HEK293 (cell line): ENCODE results near the gene TRAF4.
A peak's percentile ranks its signal among the peaks of the same experiment; 100 is the strongest.

Source experiments
- CTCF ChIA-PET: fragments of 350-600 bp; formaldehyde crosslinking; extraction: SDS; loops from one replicate; lab custom pipeline; 2021; ENCODE audit warnings: antibody characterized with exemption; lab: Yijun Ruan, JAX
- POLR2A ChIA-PET: fragments of 300-600 bp; formaldehyde crosslinking; extraction: SDS; loops from one replicate; lab custom pipeline; 2020; ENCODE audit warnings: antibody characterized with exemption, inconsistent platforms; lab: Yijun Ruan, JAX
- H3K27ac ChIP-seq: fragments of 200-500 bp; sonication (Bioruptor generic); 2 replicates; pipeline ENCODE4 v1.5.1; 2014; ENCODE audit warnings: low read depth, low read length, control low read depth, inconsistent platforms; ENCODE audit errors: extremely low read depth
- H3K36me3 ChIP-seq, 2 experiments: fragments of 200-500 bp in 1 of 2; sonication (Bioruptor generic) in 1 of 2; 1 replicate in 1 of 2; 2 replicates in 1 of 2; pipeline ENCODE4 v1.5.1; 2014 to 2017; ENCODE audit warnings: inconsistent platforms in 2 of 2, low read length in 2 of 2; ENCODE audit not compliant: control insufficient read depth in 2 of 2, insufficient read depth in 1 of 2
- H3K4me1 ChIP-seq: fragments of 200-500 bp; sonication (Bioruptor generic); 2 replicates; pipeline ENCODE4 v1.5.1; 2014; ENCODE audit warnings: mild to moderate bottlenecking, low read length, inconsistent platforms; ENCODE audit not compliant: control insufficient read depth, insufficient read depth
- H3K4me3 ChIP-seq: 2 replicates; pipeline ENCODE4 v1.5.1; 2011; ENCODE audit warnings: low read depth, mild to moderate bottlenecking, control low read depth, low read length, moderate library complexity
- H3K9me3 ChIP-seq: fragments of 200-500 bp; sonication (Bioruptor generic); 2 replicates; pipeline ENCODE4 v1.5.1; 2014; ENCODE audit warnings: low read depth, low read length, inconsistent platforms; ENCODE audit not compliant: control insufficient read depth, insufficient read depth
- ELK4 ChIP-seq: IDR thresholded peaks from 2 replicates; pipeline ENCODE4 v1.6.1; 2011; ENCODE audit warnings: mild to moderate bottlenecking, low read depth, low read length, borderline replicate concordance
- FEZF1 ChIP-seq: fragments of 450-650 bp; formaldehyde crosslinking; IDR thresholded peaks from 2 replicates; pipeline ENCODE4 v1.5.1; 2016; ENCODE audit warnings: missing biosample characterization, missing genetic modification characterization
- GLI4 ChIP-seq: fragments of 450-650 bp; formaldehyde crosslinking; IDR thresholded peaks from 2 replicates; pipeline ENCODE4 v1.5.1; 2016; ENCODE audit warnings: missing biosample characterization, missing genetic modification characterization
- HOXC10 ChIP-seq: sonication (generic); formaldehyde crosslinking; IDR thresholded peaks from 2 replicates; pipeline ENCODE4 v1.8.1; 2023; ENCODE audit warnings: mild to moderate bottlenecking, missing genetic modification reagents
- KLF1 ChIP-seq: fragments of 450-650 bp; formaldehyde crosslinking; IDR thresholded peaks from 2 replicates; pipeline ENCODE4 v1.5.1; 2016; ENCODE audit warnings: missing biosample characterization, missing genetic modification characterization
- KLF8 ChIP-seq: fragments of 450-650 bp; formaldehyde crosslinking; IDR thresholded peaks from 2 replicates; pipeline ENCODE4 v1.5.1; 2016; ENCODE audit warnings: missing biosample characterization, missing genetic modification characterization
- MEIS1 ChIP-seq: sonication (generic); formaldehyde crosslinking; IDR thresholded peaks from 2 replicates; pipeline ENCODE4 v1.8.1; 2022; ENCODE audit warnings: missing genetic modification reagents, mild to moderate bottlenecking, borderline replicate concordance
- SP2 ChIP-seq: fragments of 450-650 bp; formaldehyde crosslinking; IDR thresholded peaks from 2 replicates; pipeline ENCODE4 v1.5.1; 2016; ENCODE audit warnings: missing biosample characterization, missing genetic modification characterization
- TSHZ1 ChIP-seq: fragments of 450-650 bp; formaldehyde crosslinking; IDR thresholded peaks from 2 replicates; pipeline ENCODE4 v1.5.1; 2016; ENCODE audit warnings: missing biosample characterization, missing genetic modification characterization, borderline replicate concordance
- ZBTB17 ChIP-seq: fragments of 450-650 bp; formaldehyde crosslinking; IDR thresholded peaks from 2 replicates; pipeline ENCODE4 v1.5.1; 2016; ENCODE audit warnings: missing biosample characterization, missing genetic modification characterization
- ZNF146 ChIP-seq: fragments of 450-650 bp; formaldehyde crosslinking; IDR thresholded peaks from 2 replicates; pipeline ENCODE4 v1.5.1; 2016; ENCODE audit warnings: missing biosample characterization, missing genetic modification characterization
- ZNF24 ChIP-seq: fragments of 450-650 bp; formaldehyde crosslinking; IDR thresholded peaks from 2 replicates; pipeline ENCODE4 v1.5.1; 2016; ENCODE audit warnings: missing biosample characterization, missing genetic modification characterization
- ZNF292 ChIP-seq: fragments of 450-650 bp; formaldehyde crosslinking; IDR thresholded peaks from 2 replicates; pipeline ENCODE4 v1.5.1; 2016; ENCODE audit warnings: low read depth, missing biosample characterization, missing genetic modification characterization, borderline replicate concordance
- ZNF514 ChIP-seq: fragments of 450-650 bp; formaldehyde crosslinking; IDR thresholded peaks from 2 replicates; pipeline ENCODE4 v1.5.1; 2016; ENCODE audit warnings: missing biosample characterization, missing genetic modification characterization
- ZNF530 ChIP-seq: fragments of 450-650 bp; formaldehyde crosslinking; IDR thresholded peaks from 2 replicates; pipeline ENCODE4 v1.5.1; 2016; ENCODE audit warnings: low read depth, missing biosample characterization, missing genetic modification characterization
- ZNF623 ChIP-seq: fragments of 450-650 bp; formaldehyde crosslinking; IDR thresholded peaks from 2 replicates; pipeline ENCODE4 v1.5.1; 2016; ENCODE audit warnings: missing biosample characterization, missing genetic modification characterization
- ZNF664 ChIP-seq: fragments of 450-650 bp; formaldehyde crosslinking; IDR thresholded peaks from 2 replicates; pipeline ENCODE4 v1.5.1; 2016; ENCODE audit warnings: missing biosample characterization, missing genetic modification characterization
- ZNF704 ChIP-seq: fragments of 450-650 bp; formaldehyde crosslinking; IDR thresholded peaks from 2 replicates; pipeline ENCODE4 v1.5.1; 2016; ENCODE audit warnings: missing biosample characterization, missing genetic modification characterization
- TF ChIP-seq, protein P1 (sequence below): fragments of 450-650 bp; formaldehyde crosslinking; IDR thresholded peaks from 2 replicates; pipeline ENCODE4 v1.5.1; 2016; ENCODE audit warnings: missing biosample characterization, missing genetic modification characterization
- TF ChIP-seq, protein P2 (sequence below): fragments of 450-650 bp; formaldehyde crosslinking; IDR thresholded peaks from 2 replicates; pipeline ENCODE4 v1.5.1; 2017; ENCODE audit warnings: missing biosample characterization, missing genetic modification characterization

TRAF4 gene

DNA sequence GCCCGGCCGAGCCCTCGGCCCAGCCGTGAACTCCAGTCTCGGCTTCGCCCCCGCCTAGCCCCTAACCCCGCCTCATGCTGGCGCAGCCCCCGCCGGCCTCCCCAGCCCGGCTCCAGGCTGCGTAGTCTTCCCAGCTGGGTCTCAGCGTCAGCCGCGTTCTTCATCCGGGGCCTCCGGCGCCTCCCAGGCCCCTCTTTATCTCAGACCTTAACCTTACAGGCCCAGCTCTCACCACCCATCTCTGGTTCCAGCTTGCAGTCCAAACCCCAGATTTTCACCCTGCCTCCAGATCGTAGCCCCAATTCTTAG lies 32.1 kb upstream of the TRAF4 start, which contains the start of gene PROCA1:
Gene PROCA1 (minus strand): TSS at position 166 of the 309 bp plus-strand sequence. CDS start 228 bp downstream, outside the sequence.
- POLR2A ChIA-PET, result interaction anchor here (0.6 to 10.5 kb wide), 19 partner anchors 9 to 240 kb away, joined by 3 to 190 read pairs (median 6); partner anchors contain the start of genes BLTP2, NEK8, PHF12 and PIGS
- CTCF ChIA-PET, result interaction anchor here (1.0 to 2.8 kb wide), 5 partner anchors 9 to 406 kb away, joined by 4 to 19 read pairs (median 6); partner anchors contain the start of genes NEK8 and TLCD1
- peak within 1 kb of the TSS; percentile 89 for H3K27ac ChIP-seq

DNA sequence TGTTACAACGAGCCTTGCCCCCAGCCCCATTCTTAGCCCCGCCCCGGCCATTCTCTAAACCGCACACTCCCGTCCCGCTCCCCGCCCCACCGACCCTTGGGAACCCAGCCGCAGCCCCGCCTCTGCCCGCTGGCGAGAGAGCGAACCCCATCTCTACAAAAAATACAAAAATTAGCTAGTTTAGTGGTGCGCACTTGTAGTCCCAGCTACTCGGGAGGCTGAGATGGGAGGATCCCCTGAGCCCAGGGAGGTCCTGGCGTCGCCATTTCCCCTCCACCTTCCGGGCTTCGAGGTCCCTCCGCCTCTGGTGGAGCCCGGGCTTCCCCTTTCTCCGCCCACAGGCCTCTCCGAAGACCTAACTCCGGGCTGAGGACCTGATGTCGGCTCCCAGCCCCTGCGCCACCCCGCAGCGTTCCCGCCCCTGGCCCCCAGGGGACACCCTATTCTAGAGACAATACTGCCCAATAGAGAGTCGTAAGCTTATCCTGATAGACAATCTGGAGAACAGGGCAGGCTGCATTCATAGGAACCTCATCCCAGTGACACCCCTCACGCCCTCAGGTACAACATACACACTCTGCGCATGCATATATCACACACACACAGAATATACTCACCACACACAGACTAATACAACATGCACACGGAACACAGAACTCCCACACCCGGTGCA lies 31.6 kb upstream of the TRAF4 start:
- CTCF ChIA-PET, result interaction anchor here (1.2 to 2.3 kb wide), 3 partner anchors 10 to 38 kb away, joined by 3 to 6 read pairs (median 6); no protein-coding TSS in a partner anchor
- H3K4me3 ChIP-seq, result no peak overlapping the region
- H3K27ac ChIP-seq, result no peak overlapping the region
- POLR2A ChIA-PET, result interaction anchor here (0.6 to 10.5 kb wide), 5 partner anchors 8 to 1332 kb away, joined by 4 to 190 read pairs (median 26); partner anchors contain the start of genes BLTP2, RPL23A and TLCD1
- TF ChIP-seq KLF1 (tag by site-specific recombination), result peak; percentile 11; the same call in 1 of the 2 replicates
- TF ChIP-seq, protein P1, sequence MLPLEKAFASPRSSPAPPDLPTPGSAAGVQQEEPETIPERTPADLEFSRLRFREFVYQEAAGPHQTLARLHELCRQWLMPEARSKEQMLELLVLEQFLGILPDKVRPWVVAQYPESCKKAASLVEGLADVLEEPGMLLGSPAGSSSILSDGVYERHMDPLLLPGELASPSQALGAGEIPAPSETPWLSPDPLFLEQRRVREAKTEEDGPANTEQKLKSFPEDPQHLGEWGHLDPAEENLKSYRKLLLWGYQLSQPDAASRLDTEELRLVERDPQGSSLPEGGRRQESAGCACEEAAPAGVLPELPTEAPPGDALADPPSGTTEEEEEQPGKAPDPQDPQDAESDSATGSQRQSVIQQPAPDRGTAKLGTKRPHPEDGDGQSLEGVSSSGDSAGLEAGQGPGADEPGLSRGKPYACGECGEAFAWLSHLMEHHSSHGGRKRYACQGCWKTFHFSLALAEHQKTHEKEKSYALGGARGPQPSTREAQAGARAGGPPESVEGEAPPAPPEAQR (tag by site-specific recombination), result no peak
- TF ChIP-seq, protein P2, sequence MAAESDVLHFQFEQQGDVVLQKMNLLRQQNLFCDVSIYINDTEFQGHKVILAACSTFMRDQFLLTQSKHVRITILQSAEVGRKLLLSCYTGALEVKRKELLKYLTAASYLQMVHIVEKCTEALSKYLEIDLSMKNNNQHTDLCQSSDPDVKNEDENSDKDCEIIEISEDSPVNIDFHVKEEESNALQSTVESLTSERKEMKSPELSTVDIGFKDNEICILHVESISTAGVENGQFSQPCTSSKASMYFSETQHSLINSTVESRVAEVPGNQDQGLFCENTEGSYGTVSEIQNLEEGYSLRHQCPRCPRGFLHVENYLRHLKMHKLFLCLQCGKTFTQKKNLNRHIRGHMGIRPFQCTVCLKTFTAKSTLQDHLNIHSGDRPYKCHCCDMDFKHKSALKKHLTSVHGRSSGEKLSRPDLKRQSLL (tag by site-specific recombination), result peak; percentile 71; the same call in 1 of the 2 replicates
- TF ChIP-seq SP2 (tag by site-specific recombination), result peak; percentile 30; the same call in 1 of the 2 replicates
- TF ChIP-seq ZNF24, result no peak
- H3K9me3 ChIP-seq, result no peaks in the 10 kb centered on the region
- H3K36me3 ChIP-seq, result peaks cover 10 to 39% of the 10 kb centered on the region in 2 experiments; a peak in 2 of 3 replicates
- H3K4me1 ChIP-seq, result peaks cover 3% of the 10 kb centered on the region

More for the DNA sequence above, 32.1 kb upstream of the TRAF4 start, which contains the start of gene PROCA1:
- Histone ChIP-seq H3K9me3 (no peaks in the 10 kb centered on the region), H3K4me3 (peak within 1 kb of the TSS; percentile 51), H3K36me3 (peaks cover 10 to 39% of the 10 kb centered on the region in 2 experiments; a peak in 2 of 3 replicates), H3K4me1 (peaks cover 3% of the 10 kb centered on the region)
- TF ChIP-seq HOXC10 (CRISPR knock-in tag), result 0 out of 2 replicates have a peak, but pooled peaks have one; percentile 58
- TF ChIP-seq ZNF514, result no peak
- peak; percentile 88 for TF ChIP-seq ZNF146 (tag by site-specific recombination)

DNA sequence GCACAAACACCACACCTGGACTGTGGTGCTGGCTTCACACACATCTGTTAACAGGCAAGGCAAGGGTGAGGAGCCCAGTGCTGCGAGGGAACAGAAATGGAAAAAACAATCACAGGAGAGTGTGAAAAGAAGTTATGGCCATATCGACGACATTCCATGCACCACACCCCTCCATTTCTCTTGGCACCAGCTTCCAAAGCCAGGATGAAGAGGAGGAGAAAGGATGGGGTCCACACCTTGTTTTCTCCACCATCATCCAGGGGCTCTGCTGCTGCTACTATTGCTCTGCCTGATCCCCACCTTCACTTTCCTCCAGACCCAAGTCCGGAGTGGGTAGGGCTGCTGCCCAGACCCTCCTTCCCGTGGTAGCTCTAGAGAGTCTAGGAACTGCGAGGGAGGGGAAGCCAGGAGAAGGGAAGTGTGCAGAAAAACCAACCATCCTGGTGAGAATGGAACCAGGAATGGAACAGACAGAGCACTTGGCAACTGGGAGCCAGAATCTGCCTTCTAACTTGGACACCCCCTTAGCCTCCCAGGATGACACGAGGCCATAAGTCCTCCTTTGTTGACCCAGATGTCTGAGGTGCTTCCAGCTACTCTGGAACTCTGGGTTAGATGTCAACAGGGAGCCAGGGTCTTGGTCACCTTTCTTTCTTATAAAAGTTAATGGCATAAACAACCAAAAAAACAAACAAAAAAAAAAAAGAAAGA lies 31.0 kb upstream of the TRAF4 start:
- no peaks in the 10 kb centered on the region for H3K9me3 ChIP-seq
- CTCF ChIA-PET, result interaction anchor here (1.1 to 2.3 kb wide), 4 partner anchors 11 to 64 kb away, joined by 3 to 6 read pairs (median 4); no protein-coding TSS in a partner anchor
- H3K4me3 ChIP-seq, result no peak overlapping the region
- POLR2A ChIA-PET, result interaction anchor here (0.6 to 2.9 kb wide), 5 partner anchors 10 to 1332 kb away, joined by 3 to 26 read pairs (median 4); partner anchors contain the start of genes BLTP2 and TLCD1
- H3K4me1 ChIP-seq, result peaks cover 3% of the 10 kb centered on the region
- H3K27ac ChIP-seq, result no peak overlapping the region
- peaks cover 10 to 39% of the 10 kb centered on the region in 2 experiments; a peak in 2 of 3 replicates for H3K36me3 ChIP-seq
- TF ChIP-seq TSHZ1 (no peak), KLF8 (tag by site-specific recombination) (0 out of 2 replicates have a peak, but pooled peaks have one; percentile 13), ELK4 (no peak), GLI4 (no peak), MEIS1 (CRISPR knock-in tag) (no peak), ZNF530 (tag by site-specific recombination) (no peak), FEZF1 (tag by site-specific recombination) (no peak), ZNF292 (tag by site-specific recombination) (no peak), ZNF623 (tag by site-specific recombination) (no peak), ZBTB17 (tag by site-specific recombination) (peak; percentile 37; the same call in 1 of the 2 replicates), ZNF704 (no peak), ZNF664 (tag by site-specific recombination) (no peak)
